Measurements from ENCODE around the gene HOXA7. TPM values are rescaled to one million over a fixed set of nuclear protein-coding genes. Genes with fewer than 3 reads are reported as not detected.

HOXA7 gene
- total and polyA plus RNA-seq, 2 of the 8 experiments (the other 6 are each of a cell fraction or from before 2014, with no cell fraction given) = 0.03 TPM; not detected in 1

GRCh38 chr7:27178366-27178765 lies 21.9 kb upstream of the HOXA7 start:
- no peaks in the 10 kb centered on the region for H3K79me2 ChIP-seq (ENCODE audit: control insufficient read depth in 1 of 2, insufficient read depth in 2 of 2, low read length in 2 of 2)
- TF ChIP-seq CBX8 (IDR thresholded peaks at IDR 0.05; ENCODE audit: borderline replicate concordance, low read depth, low read length) (0 out of 2 replicates have a peak, but pooled peaks have one; percentile 72), POLR2A (IDR thresholded peaks at IDR 0.05; ENCODE audit: control extremely low read depth in 1 of 2, low read depth in 2 of 2, low read length in 2 of 2) (no peak), HDAC2 (IDR thresholded peaks at IDR 0.05; ENCODE audit: borderline replicate concordance in 1 of 2, low read depth in 2 of 2, low read length in 2 of 2) (no peak), JUN (IDR thresholded peaks at IDR 0.05; ENCODE audit: low read depth, low read length) (no peak)
- no peak overlapping the region for H3K23ac ChIP-seq (ENCODE audit: insufficient read length)
- H2AK5ac ChIP-seq (ENCODE audit: low read depth, low read length) = no peak overlapping the region
- DNase-seq (ENCODE audit: low read depth in 1 of 2, low spot score in 2 of 2) = peak in 1 of 2 experiments; percentile 33
- WGBS, 2 experiments (ENCODE audit: extremely low coverage in 1 of 2, insufficient coverage in 1 of 2, insufficient read length in 1 of 2, insufficient replicate concordance in 2 of 2, low coverage in 1 of 2, low lambda C conversion rate in 2 of 2, missing lambda C conversion rate in 1 of 2) = 24% methylated on average over 6 of the region's 6 CpGs; no CpG with 5 or more reads in 1 of the 2 experiments
- peaks cover 39 to 55% of the 10 kb centered on the region in 2 experiments for H4K20me1 ChIP-seq (replicated peaks in 1 of 2; ENCODE audit: control insufficient read depth in 1 of 2, insufficient read depth in 2 of 2, low read length in 2 of 2)
- H3K18ac ChIP-seq (ENCODE audit: extremely low read depth, low read length) = no peak overlapping the region
- no peak overlapping the region for H4K8ac ChIP-seq (ENCODE audit: extremely low read depth, insufficient read depth, low read length)
- FAIRE-seq = no peak
- H3K23me2 ChIP-seq (ENCODE audit: low read depth, low read length) = no peaks in the 10 kb centered on the region; the same call in 1 of the 2 replicates
- H2BK120ac ChIP-seq (replicated peaks; ENCODE audit: low read depth, low read length) = no peak overlapping the region
- no peak overlapping the region for H3K4ac ChIP-seq (replicated peaks; ENCODE audit: insufficient read length, low read depth, low read length)
- H2BK5ac ChIP-seq (ENCODE audit: low read depth, low read length) = no peak overlapping the region
- no peak overlapping the region for H3K56ac ChIP-seq (replicated peaks; ENCODE audit: insufficient read length, low read depth, low read length)
- H3K9ac ChIP-seq (replicated peaks in 1 of 4; ENCODE audit: extremely low read depth in 1 of 4, low read depth in 3 of 4, low read length in 3 of 4) = no peak overlapping the region
- peaks cover 0 to 10% (median 0%) of the 10 kb centered on the region in 4 experiments; a peak in 1 of 8 replicates for H3K36me3 ChIP-seq (ENCODE audit: control insufficient read depth in 2 of 4, insufficient read depth in 4 of 4, low read length in 3 of 4)
- H3K4me1 ChIP-seq (replicated peaks in 1 of 4; ENCODE audit: control insufficient read depth in 3 of 4, insufficient read depth in 4 of 4, low read length in 3 of 4) = peaks cover 2 to 7% (median 4%) of the 10 kb centered on the region in 4 experiments; a peak in 5 of 7 replicates
- POLR2A ChIA-PET (ENCODE audit: partially characterized antibody) = no interaction called here
- H2AFZ ChIP-seq (ENCODE audit: low read length) = no peak overlapping the region
- H2BK15ac ChIP-seq (ENCODE audit: low read length) = no peak overlapping the region
- no peak overlapping the region for H3K14ac ChIP-seq (ENCODE audit: insufficient read length)
- no peaks in the 10 kb centered on the region for H3K9me3 ChIP-seq (ENCODE audit: insufficient read depth in 2 of 2, low read depth in 1 of 2, low read length in 1 of 2)
- H3K27me3 ChIP-seq (replicated peaks in 1 of 4; ENCODE audit: control insufficient read depth in 3 of 4, extremely low read depth in 1 of 4, insufficient read depth in 3 of 4, low read length in 3 of 4) = peaks cover 99 to 100% (median 100%) of the 10 kb centered on the region in 4 experiments
- H3K4me3 ChIP-seq (ENCODE audit: extremely low read depth in 1 of 4, insufficient read depth in 2 of 4, low read depth in 3 of 4, low read length in 4 of 4) = no peak overlapping the region
- no peaks in the 10 kb centered on the region for H3K79me1 ChIP-seq (ENCODE audit: low read depth, low read length)
- no peak overlapping the region for H4K91ac ChIP-seq (replicated peaks; ENCODE audit: insufficient read length, low read length)
- no peak overlapping the region for H3K27ac ChIP-seq (ENCODE audit: low read depth, low read length)
- H2BK20ac ChIP-seq (ENCODE audit: low read length) = no peak overlapping the region
- CTCF ChIA-PET (ENCODE audit: partially characterized antibody) = interaction anchor here (0.6 to 2.7 kb wide), 20 partner anchors 9 to 809 kb away, joined by 3 to 26 read pairs (median 6); partner anchors contain the start of gene HOXA13
- H2BK12ac ChIP-seq (ENCODE audit: low read depth, low read length) = no peak overlapping the region
- H3K4me2 ChIP-seq (ENCODE audit: insufficient read depth in 1 of 2, low read depth in 2 of 2, low read length in 2 of 2) = no peak overlapping the region
- no peak overlapping the region for H4K5ac ChIP-seq (ENCODE audit: insufficient read length, low read depth, low read length)

Data from H1 (cell line).